GM18505 (cell line): Measurements from ENCODE around the gene ADGRV1.

ENCODE experiments used
- ATAC-seq: cut with Tn5 transposase; IDR thresholded peaks from one replicate; pipeline ENCODE4 v1.9.1; 2021; ENCODE audit not compliant: unreplicated experiment
- POLR2A ChIP-seq: IDR thresholded peaks from 4 replicates; pipeline ENCODE4 v1.6.1; 2011; ENCODE audit warnings: borderline replicate concordance; ENCODE audit not compliant: insufficient read depth, insufficient read length; ENCODE audit errors: extremely low read depth

The ADGRV1 gene

GRCh38 chr5:91182763-91183162 is 624.2 kb downstream of the ADGRV1 start:
- ATAC-seq: peak; percentile 86
- no peak for TF ChIP-seq POLR2A

- no peak for TF ChIP-seq POLR2A
Measured at GRCh38 chr5:91183743-91184142, 625.1 kb downstream of the ADGRV1 start.

GRCh38 chr5:91186101-91186500 is 627.5 kb downstream of the ADGRV1 start:
- ATAC-seq: no peak
- TF ChIP-seq POLR2A: no peak

More at GRCh38 chr5:91183743-91184142, 625.1 kb downstream of the ADGRV1 start:
- no peak for ATAC-seq

- no peak for ATAC-seq
- TF ChIP-seq POLR2A: no peak
Measured at GRCh38 chr5:91187032-91187431, 628.4 kb downstream of the ADGRV1 start.

- TF ChIP-seq POLR2A: no peak
Measured at GRCh38 chr5:91188755-91189154, 630.2 kb downstream of the ADGRV1 start.

GRCh38 chr5:91189480-91190313 is 631.1 kb downstream of the ADGRV1 start:
- TF ChIP-seq POLR2A: no peak
- no peak for ATAC-seq

More at GRCh38 chr5:91188755-91189154, 630.2 kb downstream of the ADGRV1 start:
- no peak for ATAC-seq

GRCh38 chr5:91190314-91190690 is 631.7 kb downstream of the ADGRV1 start:
- no peak for TF ChIP-seq POLR2A

GRCh38 chr5:91194824-91195381 is 636.3 kb downstream of the ADGRV1 start:
- no peak for ATAC-seq
- no peak for TF ChIP-seq POLR2A

More at GRCh38 chr5:91190314-91190690, 631.7 kb downstream of the ADGRV1 start:
- ATAC-seq: no peak

- ATAC-seq: no peak
Measured at GRCh38 chr5:91200692-91201091, 642.1 kb downstream of the ADGRV1 start.

GRCh38 chr5:91206103-91206502 is 647.5 kb downstream of the ADGRV1 start:
- no peak for TF ChIP-seq POLR2A
- ATAC-seq: no peak

More at GRCh38 chr5:91200692-91201091, 642.1 kb downstream of the ADGRV1 start:
- TF ChIP-seq POLR2A: no peak

GRCh38 chr5:91206734-91207133 is 648.1 kb downstream of the ADGRV1 start:
- ATAC-seq: no peak
- TF ChIP-seq POLR2A: no peak

GRCh38 chr5:91207248-91207647 is 648.7 kb downstream of the ADGRV1 start:
- ATAC-seq: no peak
- TF ChIP-seq POLR2A: no peak

GRCh38 chr5:91211997-91212713 is 653.6 kb downstream of the ADGRV1 start:
- ATAC-seq: no peak

More at GRCh38 chr5:91211997-91212713, 653.6 kb downstream of the ADGRV1 start:
- TF ChIP-seq POLR2A: no peak
